Ovary (tissue), 9 donors: ENCODE data around the gene TSPAN14. TPM values are rescaled to one million over a fixed set of nuclear protein-coding genes. Genes with fewer than 3 reads are reported as not detected.

Source experiments
- DNase-seq, 5 donors: peaks; one replicate each; pipeline ENCODE4 v3.0.0-alpha.2; 2019 to 2020
- H3K27ac ChIP-seq, 2 donors: fragments of 200-600 bp; one replicate each; pipeline versions ENCODE4 v1.5.1 to v1.8.0; 2019 to 2022
- H3K27me3 ChIP-seq: fragments of 200-600 bp; one replicate; pipeline ENCODE4 v1.8.0; 2022
- H3K36me3 ChIP-seq: fragments of 200-600 bp; sonication (generic); one replicate; pipeline ENCODE4 v1.5.1; 2019
- H3K4me1 ChIP-seq: one replicate; pipeline ENCODE4 v1.8.1; 2013; ENCODE audit warnings: mild to moderate bottlenecking, moderate library complexity; ENCODE audit not compliant: insufficient read depth
- H3K4me3 ChIP-seq: fragments of 200-600 bp; sonication (generic); one replicate; pipeline ENCODE4 v1.5.1; 2017
- H3K9me3 ChIP-seq, 2 donors: fragments of 200-600 bp in 1 of 2; sonication (generic) in 1 of 2; one replicate each; pipeline versions ENCODE4 v1.5.1 to v1.8.1; 2013 to 2019; ENCODE audit warnings: mild to moderate bottlenecking in 1 of 2, moderate library complexity in 1 of 2
- CTCF ChIP-seq, 3 donors: fragments of 450-650 bp in 2 of 3; fragments of 200-600 bp in 1 of 3; IDR thresholded peaks; one replicate each; pipeline versions ENCODE4 v1.5.1 to v1.8.0; 2016 to 2022; ENCODE audit warnings: antibody characterized with exemption in 3 of 3, mild to moderate bottlenecking in 1 of 3
- EP300 ChIP-seq: sonication (generic); formaldehyde crosslinking; IDR thresholded peaks from one replicate; pipeline ENCODE4 v1.6.1; 2017; ENCODE audit warnings: antibody characterized with exemption
- POLR2A ChIP-seq: fragments of 450-650 bp; IDR thresholded peaks from one replicate; pipeline ENCODE4 v1.6.1; 2017; ENCODE audit warnings: antibody characterized with exemption, mild to moderate bottlenecking, moderate library complexity
- WGBS, 3 donors: extraction: QIAGEN DNeasy Blood & Tissue Kit in 1 of 3; methylation state at CpG; one replicate each; pipeline versions ENCODE4 v1.1.5 to v1.1.7; 2013 to 2017; 5-methylcytosine and 5-hydroxymethylcytosine counted together
- intact Hi-C, 4 donors: fragments of 100-400 bp; cut with DNase I; formaldehyde crosslinking; loops; one replicate each; pipeline versions ENCODE4 v1.11.0 to v1.15.1; 2022 to 2023
- polyA plus RNA-seq, 2 donors: library from polyadenylated mRNA; stranded (reverse); fragments of 200-250 nt in 1 of 2; fragments of 350-450 nt in 1 of 2; fragmentation: Illumina TruSeq in 1 of 2; extraction: RNeasy Lipid Tissue Mini Kit (QIAGEN cat#74804) in 1 of 2; gene quantifications; one replicate each; pipeline ENCODE4 v1.2.3, GENCODE V29; 2013 to 2014
- total RNA-seq, 7 donors: library from RNA; depleted of rRNA in 2 of 7; stranded (reverse); fragments of >200 nt in 2 of 7; fragmentation: NEBNext Ultra II Directional in 3 of 7; extraction: Animal tissue kit (Norgen Biotek cat#: 25700) in 3 of 7; gene quantifications; one replicate each; pipeline versions ENCODE4 v1.1.0 to v1.2.4, GENCODE V29; 2016 to 2023
- donor health status: DM: no; HTN: no; CAD: no; lungs with moderate emphysema.
- donor health status: DM: no; HTN: no; CAD: no.
- donor health status: Bipolar disorder and iron deficiency.
- donor health status: DM: yes; HTN: yes; CAD: no.
- donor health status: DM: no; HTN: no; CAD: no.
- donor health status: DM: yes; HTN: yes; CAD: no.

TSPAN14 gene
- total and polyA plus RNA-seq, 9 donors = 35.4 to 103 (median 74.8) TPM

GRCh38 chr10:80443531-80443974 is 10.6 kb upstream of the TSPAN14 start:
- no peak overlapping the region for H3K4me3 ChIP-seq
- no peaks in the 10 kb centered on the region for H3K36me3 ChIP-seq
- H3K27ac ChIP-seq = no peak overlapping the region
- peaks cover 1% of the 10 kb centered on the region for H3K4me1 ChIP-seq
- H3K27me3 ChIP-seq = no peaks in the 10 kb centered on the region
- no peak for DNase-seq
- WGBS, 3 donors = 68 to 73% (median 68%) methylated on average over 6 of the region's 6 CpGs
- no peak for TF ChIP-seq EP300
- TF ChIP-seq POLR2A = no peak
- TF ChIP-seq CTCF (IDR thresholded peaks at IDR 0.05) = no peak
- no peaks in the 10 kb centered on the region for H3K9me3 ChIP-seq
- intact Hi-C loops = loop anchor here in 2 of 4 donors (5.0 to 10.0 kb wide), 3 partner anchors 59 to 219 kb away; no protein-coding TSS in a partner anchor

- Histone ChIP-seq H3K27ac (no peak overlapping the region), H3K9me3 (no peaks in the 10 kb centered on the region), H3K36me3 (no peaks in the 10 kb centered on the region), H3K27me3 (no peaks in the 10 kb centered on the region), H3K4me1 (no peaks in the 10 kb centered on the region), H3K4me3 (no peak overlapping the region)
- TF ChIP-seq EP300 = no peak
- no peak for TF ChIP-seq POLR2A
- no peak for TF ChIP-seq CTCF (IDR thresholded peaks at IDR 0.05)
- no peak for DNase-seq
- 45 to 70% (median 54%) methylated on average over 2 of the region's 2 CpGs for WGBS, 3 donors
- intact Hi-C loops = loop anchor here in 2 of 4 donors (2.0 to 10.0 kb wide), 4 partner anchors 59 to 218 kb away; no protein-coding TSS in a partner anchor
Measured at GRCh38 chr10:80444124-80444523, 10.0 kb upstream of the TSPAN14 start.

DNA sequence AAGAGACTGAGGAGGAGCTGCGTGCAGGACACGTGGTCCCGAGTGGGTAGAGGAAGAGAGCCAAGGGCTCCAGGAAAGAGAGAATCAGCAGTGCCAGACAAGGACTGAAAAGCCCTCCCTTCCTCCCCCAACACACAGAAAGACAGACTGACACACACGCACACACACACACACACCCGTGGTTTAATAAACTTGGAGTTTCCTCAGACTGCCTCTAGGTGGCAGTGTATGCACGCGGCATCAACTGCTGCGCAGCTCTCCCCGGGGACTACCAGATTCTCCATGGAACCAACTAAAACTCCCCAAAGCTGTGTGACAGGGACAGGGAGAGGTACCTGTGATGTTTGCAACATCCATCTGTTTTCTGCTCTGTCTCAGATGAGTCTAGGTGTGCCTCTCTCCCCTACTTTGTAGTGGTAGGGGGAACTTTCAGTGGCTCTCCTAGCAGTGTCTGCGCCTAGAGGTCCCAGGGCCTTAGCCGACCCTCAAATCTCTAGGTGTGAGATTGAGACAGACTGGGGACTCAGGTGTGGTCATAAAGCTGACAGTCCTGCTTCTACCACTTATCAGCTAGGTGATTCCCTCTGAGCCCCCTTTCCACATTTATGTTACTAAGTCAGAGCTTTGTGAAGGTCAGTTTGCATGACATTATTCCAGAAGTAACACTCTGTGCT is 9.3 kb upstream of the TSPAN14 start:
- intact Hi-C loops = loop anchor here (1.0 to 10.0 kb wide), 6 partner anchors 58 to 218 kb away; no protein-coding TSS in a partner anchor
- Histone ChIP-seq H3K27me3 (no peaks in the 10 kb centered on the region), H3K4me3 (no peak overlapping the region), H3K36me3 (no peaks in the 10 kb centered on the region), H3K27ac (no peak overlapping the region), H3K9me3 (no peaks in the 10 kb centered on the region), H3K4me1 (no peaks in the 10 kb centered on the region)
- DNase-seq = peak; percentile 43 to 76 (median 56)
- 21 to 22% (median 22%) methylated on average over 11 of the region's 11 CpGs for WGBS, 3 donors
- TF ChIP-seq CTCF (IDR thresholded peaks at IDR 0.05) (peak in 2 of 3 donors; percentile 22 to 38), EP300 (no peak)

DNA sequence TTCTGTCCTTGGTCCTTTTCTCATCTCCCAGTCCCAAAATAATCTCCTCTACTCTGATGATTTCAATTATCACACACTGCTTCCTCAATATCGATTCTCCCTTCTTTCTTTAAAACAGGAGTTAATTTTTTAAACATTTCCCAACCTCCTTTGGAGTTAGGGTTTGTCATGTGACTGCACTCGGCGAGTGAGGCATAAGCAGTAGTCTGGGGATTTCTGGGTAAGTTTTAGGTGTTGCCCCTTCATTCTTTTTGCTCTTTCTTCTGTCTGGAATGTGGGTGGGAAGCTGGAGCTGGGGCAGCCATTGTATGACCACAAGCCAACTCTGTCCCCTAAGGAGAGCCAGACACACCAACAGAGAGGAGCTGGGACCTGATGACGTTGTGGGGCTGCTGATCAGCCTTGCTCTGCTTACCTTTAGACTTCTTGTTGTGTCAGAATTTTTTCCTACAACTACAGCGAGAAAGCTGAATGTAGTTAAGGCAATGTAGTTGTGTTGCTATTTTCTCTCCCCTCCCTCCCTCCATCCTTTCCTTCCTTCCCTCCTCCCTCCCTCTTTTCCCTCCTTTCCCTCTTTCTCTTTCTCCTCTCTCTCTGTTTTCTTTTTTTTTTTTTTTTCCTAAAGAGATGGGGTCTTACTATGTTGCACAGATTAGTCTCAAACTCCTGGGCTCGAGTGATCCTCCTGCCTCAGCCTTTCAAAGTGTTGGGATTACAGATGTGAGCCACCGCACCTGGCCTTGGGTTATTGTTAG is 6.5 kb upstream of the TSPAN14 start:
- Histone ChIP-seq H3K9me3 (no peaks in the 10 kb centered on the region), H3K4me1 (no peaks in the 10 kb centered on the region), H3K36me3 (no peaks in the 10 kb centered on the region), H3K27ac (no peak overlapping the region), H3K4me3 (no peak overlapping the region), H3K27me3 (no peaks in the 10 kb centered on the region)
- 62 to 65% (median 64%) methylated on average over 7 of the region's 7 CpGs for WGBS, 3 donors
- TF ChIP-seq CTCF (IDR thresholded peaks at IDR 0.05) = no peak
- TF ChIP-seq POLR2A = no peak
- no peak for TF ChIP-seq EP300
- no peak for DNase-seq
- intact Hi-C loops = loop anchor here in 2 of 4 donors (5.0 to 10.0 kb wide), 2 partner anchors 55 to 63 kb away; no protein-coding TSS in a partner anchor
